Measurements from ENCODE around the gene CCDC90B.

Gene CCDC90B

DNA sequence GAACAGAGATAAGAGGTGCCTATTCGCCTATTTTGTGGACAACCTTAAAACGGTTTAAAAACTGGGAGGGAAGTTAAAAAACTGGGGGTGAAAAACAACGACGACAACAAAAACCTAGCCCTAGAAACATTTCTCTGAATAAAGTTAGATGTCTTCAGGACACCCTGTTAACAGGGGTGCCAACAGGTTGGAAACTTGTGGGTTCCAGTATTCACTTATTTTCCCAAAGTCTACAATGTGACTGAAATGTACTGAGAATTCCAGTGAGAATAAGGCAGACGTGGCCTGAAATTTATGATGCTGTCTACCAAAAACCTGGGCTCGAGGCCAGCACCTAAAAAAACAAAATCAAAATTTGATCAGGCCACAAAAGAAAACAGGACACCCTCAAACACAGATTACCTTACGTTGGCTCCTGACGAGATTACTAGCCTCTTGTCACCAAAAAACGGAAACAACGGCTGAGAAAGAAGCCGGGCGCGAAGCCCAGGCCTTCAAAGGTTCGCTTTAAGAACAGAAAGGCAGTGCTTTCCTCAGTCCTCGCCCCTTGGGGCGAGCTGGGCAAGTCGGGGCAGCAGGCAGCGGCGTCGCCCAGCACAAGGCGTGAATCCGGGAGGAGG, 906 bp downstream of the CCDC90B start:
- TF ChIP-seq, protein P1, sequence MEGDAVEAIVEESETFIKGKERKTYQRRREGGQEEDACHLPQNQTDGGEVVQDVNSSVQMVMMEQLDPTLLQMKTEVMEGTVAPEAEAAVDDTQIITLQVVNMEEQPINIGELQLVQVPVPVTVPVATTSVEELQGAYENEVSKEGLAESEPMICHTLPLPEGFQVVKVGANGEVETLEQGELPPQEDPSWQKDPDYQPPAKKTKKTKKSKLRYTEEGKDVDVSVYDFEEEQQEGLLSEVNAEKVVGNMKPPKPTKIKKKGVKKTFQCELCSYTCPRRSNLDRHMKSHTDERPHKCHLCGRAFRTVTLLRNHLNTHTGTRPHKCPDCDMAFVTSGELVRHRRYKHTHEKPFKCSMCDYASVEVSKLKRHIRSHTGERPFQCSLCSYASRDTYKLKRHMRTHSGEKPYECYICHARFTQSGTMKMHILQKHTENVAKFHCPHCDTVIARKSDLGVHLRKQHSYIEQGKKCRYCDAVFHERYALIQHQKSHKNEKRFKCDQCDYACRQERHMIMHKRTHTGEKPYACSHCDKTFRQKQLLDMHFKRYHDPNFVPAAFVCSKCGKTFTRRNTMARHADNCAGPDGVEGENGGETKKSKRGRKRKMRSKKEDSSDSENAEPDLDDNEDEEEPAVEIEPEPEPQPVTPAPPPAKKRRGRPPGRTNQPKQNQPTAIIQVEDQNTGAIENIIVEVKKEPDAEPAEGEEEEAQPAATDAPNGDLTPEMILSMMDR (IDR thresholded peaks at IDR 0.05; ENCODE audit: low read length, missing control alignments), result no peak
- DNase-seq (ENCODE audit: low read depth), result no peak
- peak overlapping the region; percentile 97 for H3K4me3 ChIP-seq (replicated peaks; ENCODE audit: low read depth, low read length)

DNA sequence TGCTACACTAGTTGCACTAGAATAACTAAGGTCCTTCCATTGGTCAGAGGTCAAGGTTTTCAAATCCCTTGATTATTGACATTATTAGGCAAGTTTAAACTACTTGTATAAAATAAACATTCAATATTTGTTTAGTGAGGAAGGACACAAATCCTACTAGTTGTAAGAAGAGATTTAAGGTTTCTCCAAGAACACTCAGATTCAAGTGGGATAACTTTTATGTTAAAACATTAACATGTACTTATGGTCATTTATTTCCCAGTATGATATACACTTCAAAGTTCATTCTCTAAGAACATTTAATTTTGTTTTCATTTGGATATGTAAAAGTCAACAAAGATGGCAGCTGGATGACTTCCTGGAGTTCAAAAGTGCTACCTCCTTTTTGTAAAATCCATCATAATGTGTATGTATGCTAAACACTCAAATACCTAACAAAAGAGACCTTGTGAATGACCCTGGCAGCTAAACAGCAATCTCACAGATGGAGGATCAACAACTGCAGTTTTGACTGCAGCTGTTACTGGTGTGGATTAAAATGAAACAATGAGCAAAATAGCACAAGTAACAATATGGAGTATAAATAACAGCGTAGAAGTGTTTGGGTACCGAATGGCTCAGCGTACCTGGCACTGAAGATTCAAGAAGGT, 1.5 kb downstream of the CCDC90B start:
- TF ChIP-seq, protein P1 (IDR thresholded peaks at IDR 0.05; ENCODE audit: low read length, missing control alignments), result no peak
- DNase-seq (ENCODE audit: low read depth), result no peak
- peak overlapping the region; percentile 97 for H3K4me3 ChIP-seq (replicated peaks; ENCODE audit: low read depth, low read length)

DNA sequence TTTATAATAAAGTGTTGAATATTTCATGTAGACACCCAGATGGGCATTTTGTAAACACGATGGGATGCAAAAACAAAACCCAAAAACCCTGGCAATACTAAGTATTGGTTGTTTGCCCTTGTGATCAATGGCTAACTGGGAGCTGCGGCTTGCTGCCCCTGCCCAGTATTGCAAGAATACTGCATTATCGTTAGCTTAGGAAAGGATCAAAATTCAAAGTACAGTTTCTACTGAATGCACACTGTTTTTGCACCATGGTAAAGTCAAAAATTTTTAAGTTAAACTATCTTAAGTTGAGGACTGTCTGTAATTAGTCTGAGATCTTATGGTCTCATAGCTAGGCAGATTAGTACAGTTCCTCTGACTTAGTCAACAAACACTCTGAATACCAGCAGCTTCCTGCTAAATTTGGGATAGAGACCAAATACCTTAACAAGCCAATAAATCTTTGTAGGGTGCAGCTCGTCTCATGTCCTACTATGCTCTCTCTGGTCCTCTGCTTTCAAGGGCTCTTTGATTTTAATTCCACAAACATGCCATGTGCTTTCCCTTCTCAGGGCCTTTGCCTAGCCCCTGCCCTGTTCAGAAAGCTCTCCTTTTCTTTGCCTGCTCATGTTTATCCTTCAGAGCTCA, 4.0 kb downstream of the CCDC90B start:
- no peak for DNase-seq (ENCODE audit: low read depth)
- no peak overlapping the region for H3K4me3 ChIP-seq (replicated peaks; ENCODE audit: low read depth, low read length)
- TF ChIP-seq, protein P1 (IDR thresholded peaks at IDR 0.05; ENCODE audit: low read length, missing control alignments), result no peak

DNA sequence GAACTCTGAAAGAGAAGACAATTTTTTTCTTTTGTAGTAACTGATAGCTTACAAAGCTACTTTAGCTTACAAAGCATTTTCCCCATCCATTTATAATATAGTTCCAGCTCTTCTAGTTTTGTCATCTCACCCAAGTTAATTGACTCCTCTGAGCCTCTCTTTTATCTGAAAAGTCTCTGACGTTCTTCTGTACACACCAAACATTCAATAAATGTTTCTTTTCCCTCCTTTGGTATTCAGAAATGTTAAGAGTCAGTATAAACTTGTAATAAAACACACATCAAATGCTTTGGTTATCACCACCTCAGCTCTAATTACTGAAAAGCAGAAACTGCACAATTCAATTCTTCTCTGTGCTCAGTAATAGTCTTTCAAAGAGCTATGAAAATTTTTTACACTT, 5.9 kb downstream of the CCDC90B start:
- DNase-seq (ENCODE audit: low read depth), result peak; percentile 11
- TF ChIP-seq, protein P1 (IDR thresholded peaks at IDR 0.05; ENCODE audit: low read length, missing control alignments), result no peak
- H3K4me3 ChIP-seq (replicated peaks; ENCODE audit: low read depth, low read length), result no peak overlapping the region

DNA sequence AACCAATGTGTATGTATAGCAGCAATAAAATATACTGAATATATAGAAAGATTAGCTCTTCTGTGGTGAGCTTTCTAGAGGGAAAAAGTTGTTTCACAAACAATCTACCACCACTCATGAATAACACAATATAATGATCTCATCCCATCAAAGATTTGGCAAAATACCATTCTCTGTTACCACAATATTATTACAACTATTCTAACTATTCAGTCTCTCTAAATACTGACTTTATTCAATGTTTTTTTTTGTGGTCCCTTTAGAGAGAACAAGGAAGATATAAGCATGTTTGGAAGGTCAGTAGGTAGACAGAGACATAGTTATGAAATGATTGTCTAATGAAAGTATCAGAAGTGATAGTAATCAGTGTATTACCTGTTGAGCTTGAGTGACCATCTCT, 7.8 kb downstream of the CCDC90B start:
- peak; percentile 27 for DNase-seq (ENCODE audit: low read depth)
- TF ChIP-seq, protein P1 (IDR thresholded peaks at IDR 0.05; ENCODE audit: low read length, missing control alignments), result no peak
- H3K4me3 ChIP-seq (replicated peaks; ENCODE audit: low read depth, low read length), result no peak overlapping the region

DNA sequence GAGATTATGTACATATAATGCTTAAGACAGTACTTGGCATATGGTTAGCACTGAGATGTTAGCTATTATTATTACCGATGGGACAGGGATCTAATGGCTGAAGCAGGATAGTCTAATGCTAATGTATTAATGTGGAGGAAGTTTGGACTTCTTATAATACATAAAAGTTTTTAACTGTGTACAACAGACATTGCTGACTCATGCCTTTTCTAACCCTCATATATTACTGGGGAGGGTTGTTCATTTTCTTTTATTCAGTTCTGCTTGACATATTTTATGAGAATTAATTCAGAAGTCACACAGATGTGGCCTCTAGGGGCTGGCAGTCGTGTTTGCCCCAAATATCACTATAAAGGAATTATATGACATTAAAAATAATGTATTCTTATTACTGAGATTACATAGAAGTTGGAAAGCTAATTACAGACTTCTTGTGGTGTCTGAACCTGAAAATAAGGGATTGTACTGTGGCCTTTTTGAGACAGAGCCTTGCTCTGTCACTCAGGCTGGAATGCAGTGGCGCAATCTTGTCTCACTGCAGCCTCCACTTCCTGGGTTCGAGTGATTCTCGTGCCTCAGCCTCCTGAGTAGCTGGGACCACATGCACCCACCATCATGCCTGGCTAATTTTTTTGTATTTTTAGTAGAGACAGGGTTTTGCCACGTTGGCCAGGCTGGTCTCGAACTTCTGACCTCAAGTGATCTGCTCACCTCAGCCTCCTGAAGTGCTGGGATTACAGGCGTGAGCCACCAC, 10.1 kb downstream of the CCDC90B start:
- no peak for DNase-seq (ENCODE audit: low read depth)
- no peak overlapping the region for H3K4me3 ChIP-seq (replicated peaks; ENCODE audit: low read depth, low read length)
- TF ChIP-seq, protein P1 (IDR thresholded peaks at IDR 0.05; ENCODE audit: low read length, missing control alignments), result no peak

Data from fibroblast of pulmonary artery (primary cell).